IMR-90 (cell line): ENCODE measurements around the gene TRIM37. TPM values are rescaled to one million over a fixed set of nuclear protein-coding genes. Genes with fewer than 3 reads are reported as not detected.

ENCODE experiments used
- ATAC-seq: fragments of 200-7000 bp; cut with Tn5 transposase; 2 replicates; pipeline ENCODE4 v1.9.1; 2020; ENCODE audit warnings: low read depth, mild to moderate bottlenecking, moderate library complexity
- BruUV-seq: library from RNA; stranded (reverse); fragments of 400-500 nt; replicated peaks from 2 replicates; lab custom pipeline; 2021; lab: Mats Ljungman, UMichigan
- CTCF ChIA-PET: fragments of 300-600 bp; formaldehyde crosslinking; extraction: SDS; loops from one replicate; lab custom pipeline; 2021; ENCODE audit warnings: antibody characterized with exemption; lab: Yijun Ruan, JAX
- POLR2A ChIA-PET: fragments of 300-600 bp; sonication (Branson Sonifier 250); formaldehyde crosslinking; loops from one replicate; lab custom pipeline; 2022; ENCODE audit warnings: antibody characterized with exemption; ENCODE audit not compliant: unreplicated experiment; lab: Charles Lee
- DNase-seq: peaks from one replicate; pipeline ENCODE4 v3.0.0; 2013
- H2AFZ ChIP-seq: replicated peaks from 2 replicates; pipeline ENCODE3; 2013; ENCODE audit warnings: low read length, mild to moderate bottlenecking; ENCODE audit not compliant: poor library complexity
- H2AK5ac ChIP-seq: 2 replicates; pipeline ENCODE4 v1.6.1; 2013; ENCODE audit warnings: low read depth, low read length, inconsistent platforms
- H2AK9ac ChIP-seq: replicated peaks from 2 replicates; pipeline ENCODE3; 2013; ENCODE audit warnings: mild to moderate bottlenecking, low read depth, low read length, moderate library complexity; ENCODE audit not compliant: poor library complexity
- H2BK120ac ChIP-seq: 2 replicates; pipeline ENCODE4 v1.6.1; 2013; ENCODE audit warnings: low read depth, low read length, inconsistent platforms
- H2BK15ac ChIP-seq: 3 replicates; pipeline ENCODE4 v1.6.1; 2013; ENCODE audit warnings: low read depth, low read length, inconsistent platforms
- H2BK20ac ChIP-seq: 2 replicates; pipeline ENCODE4 v1.6.1; 2013; ENCODE audit warnings: low read depth, mild to moderate bottlenecking, inconsistent platforms, low read length, moderate library complexity
- H2BK5ac ChIP-seq: 2 replicates; pipeline ENCODE4 v1.6.1; 2013; ENCODE audit warnings: mild to moderate bottlenecking, low read depth, low read length, inconsistent platforms; ENCODE audit not compliant: poor library complexity, severe bottlenecking
- H3K14ac ChIP-seq: replicated peaks from 2 replicates; pipeline ENCODE4 v1.6.1; 2013; ENCODE audit warnings: low read depth, low read length, inconsistent platforms
- H3K18ac ChIP-seq: 2 replicates; pipeline ENCODE4 v1.6.1; 2013; ENCODE audit warnings: low read depth, low read length, control low read depth
- H3K23ac ChIP-seq: 2 replicates; pipeline ENCODE4 v1.6.1; 2013; ENCODE audit warnings: low read depth, low read length, inconsistent platforms
- H3K27ac ChIP-seq: 2 replicates; pipeline ENCODE4 v1.5.1; 2013; ENCODE audit warnings: mild to moderate bottlenecking, control low read depth, low read length; ENCODE audit not compliant: insufficient read depth
- H3K27me3 ChIP-seq: 2 replicates; pipeline ENCODE4 v1.6.1; 2013; ENCODE audit warnings: low read length; ENCODE audit not compliant: control insufficient read depth, insufficient read depth
- H3K36me3 ChIP-seq: 2 replicates; pipeline ENCODE4 v1.6.1; 2013; ENCODE audit warnings: low read length, mixed read lengths; ENCODE audit not compliant: control insufficient read depth, insufficient read depth
- H3K4ac ChIP-seq: 2 replicates; pipeline ENCODE4 v1.6.1; 2013; ENCODE audit warnings: low read depth, low read length, inconsistent platforms
- H3K4me1 ChIP-seq: 2 replicates; pipeline ENCODE4 v1.6.1; 2013; ENCODE audit warnings: low read length, mixed read lengths; ENCODE audit not compliant: control insufficient read depth, insufficient read depth
- H3K4me2 ChIP-seq: 2 replicates; pipeline ENCODE4 v1.6.1; 2013; ENCODE audit warnings: low read depth, mild to moderate bottlenecking, control low read depth, low read length, moderate library complexity
- H3K4me3 ChIP-seq: 2 replicates; pipeline ENCODE4 v1.5.1; 2013; ENCODE audit warnings: low read depth, mild to moderate bottlenecking, control low read depth, low read length, moderate library complexity; ENCODE audit not compliant: insufficient read depth
- H3K56ac ChIP-seq: 2 replicates; pipeline ENCODE4 v1.6.1; 2013; ENCODE audit warnings: low read length, inconsistent platforms; ENCODE audit not compliant: insufficient read depth; ENCODE audit errors: extremely low read depth
- H3K79me1 ChIP-seq, 2 experiments: 2 replicates each; pipeline ENCODE4 v1.6.1; 2013; ENCODE audit warnings: low read length in 2 of 2, inconsistent platforms in 1 of 2, low read depth in 1 of 2
- H3K9ac ChIP-seq: 2 replicates; pipeline ENCODE4 v1.6.1; 2013; ENCODE audit warnings: low read depth, low read length, control low read depth
- H3K9me1 ChIP-seq: 2 replicates; pipeline ENCODE4 v1.6.1; 2013; ENCODE audit warnings: low read length, inconsistent platforms; ENCODE audit not compliant: insufficient read depth
- H3K9me3 ChIP-seq: 2 replicates; pipeline ENCODE4 v1.6.1; 2013; ENCODE audit warnings: low read length; ENCODE audit not compliant: control insufficient read depth, insufficient read depth
- H4K20me1 ChIP-seq: 2 replicates; pipeline ENCODE4 v1.6.1; 2013; ENCODE audit warnings: low read length, inconsistent platforms; ENCODE audit not compliant: insufficient read depth
- H4K5ac ChIP-seq: 2 replicates; pipeline ENCODE4 v1.6.1; 2013; ENCODE audit warnings: mild to moderate bottlenecking, low read depth, low read length, control low read depth
- H4K8ac ChIP-seq, 2 experiments: 2 replicates each; pipeline ENCODE4 v1.6.1; 2013; ENCODE audit warnings: low read depth in 2 of 2, low read length in 2 of 2, control low read depth in 1 of 2, inconsistent platforms in 1 of 2
- H4K91ac ChIP-seq: 2 replicates; pipeline ENCODE4 v1.6.1; 2013; ENCODE audit warnings: low read depth, low read length, inconsistent platforms; ENCODE audit not compliant: insufficient read depth
- BHLHE40 ChIP-seq: fragments of 150-350 bp; IDR thresholded peaks from 2 replicates; pipeline ENCODE4 v1.6.1; 2016; ENCODE audit warnings: mild to moderate bottlenecking, low read depth, low read length
- CEBPB ChIP-seq: IDR thresholded peaks from 2 replicates; pipeline ENCODE4 v1.6.1; 2012; ENCODE audit warnings: low read depth, low read length, improper control_type of control experiment
- CHD1 ChIP-seq: IDR thresholded peaks from 2 replicates; pipeline ENCODE4 v1.6.1; 2012; ENCODE audit warnings: low read depth, low read length, improper control_type of control experiment
- FOS ChIP-seq: fragments of 150-350 bp; IDR thresholded peaks from 2 replicates; pipeline ENCODE4 v1.6.1; 2016; ENCODE audit warnings: low read depth, low read length
- MAFK ChIP-seq: IDR thresholded peaks from 2 replicates; pipeline ENCODE4 v1.6.1; 2012; ENCODE audit warnings: low read depth, low read length, improper control_type of control experiment
- MAZ ChIP-seq: IDR thresholded peaks from 2 replicates; pipeline ENCODE4 v1.6.1; 2012; ENCODE audit warnings: low read depth, mild to moderate bottlenecking, low read length, improper control_type of control experiment, moderate library complexity, borderline replicate concordance
- MXI1 ChIP-seq: IDR thresholded peaks from 2 replicates; pipeline ENCODE4 v1.6.1; 2012; ENCODE audit warnings: low read depth, mild to moderate bottlenecking, low read length, moderate library complexity, borderline replicate concordance
- NFE2L2 ChIP-seq: fragments of 150-350 bp; IDR thresholded peaks from 2 replicates; pipeline ENCODE4 v1.6.1; 2016; ENCODE audit warnings: low read depth, mild to moderate bottlenecking, low read length
- POLR2A ChIP-seq: IDR thresholded peaks from 2 replicates; pipeline ENCODE4 v1.6.1; 2012; ENCODE audit warnings: mild to moderate bottlenecking, low read depth, low read length
- RAD21 ChIP-seq: IDR thresholded peaks from 2 replicates; pipeline ENCODE4 v1.6.1; 2012; ENCODE audit warnings: low read length, improper control_type of control experiment
- RCOR1 ChIP-seq: IDR thresholded peaks from 2 replicates; pipeline ENCODE4 v1.6.1; 2012; ENCODE audit warnings: mild to moderate bottlenecking, low read length, improper control_type of control experiment; ENCODE audit not compliant: insufficient replicate concordance
- RFX5 ChIP-seq: IDR thresholded peaks from 2 replicates; pipeline ENCODE4 v1.8.0; 2012; ENCODE audit warnings: low read depth, mild to moderate bottlenecking, low read length, moderate library complexity
- SMC3 ChIP-seq: fragments of 150-350 bp; IDR thresholded peaks from 2 replicates; pipeline ENCODE4 v1.6.1; 2016; ENCODE audit warnings: low read depth, mild to moderate bottlenecking, antibody characterized with exemption, low read length, moderate library complexity
- WGBS, 2 experiments: methylation state at CpG; one replicate each; pipeline versions ENCODE4 v1.1.5 to v1.1.7; 2013; ENCODE audit warnings: missing lambda C conversion rate in 2 of 2; ENCODE audit not compliant: insufficient read length in 1 of 2; ENCODE audit errors: extremely low coverage in 2 of 2; 5-methylcytosine and 5-hydroxymethylcytosine counted together
- dilution Hi-C: fragments of 300-500 bp; cut with HindIII; formaldehyde crosslinking; loops from one replicate; pipeline ENCODE4 v1.14.3; 2018; ENCODE audit warnings: low sequenced_read_pairs; ENCODE audit not compliant: unreplicated experiment
- in situ Hi-C: fragments of 300-500 bp; cut with MboI; formaldehyde crosslinking; loops from 3 replicates; pipeline ENCODE4 v1.14.3; 2019; ENCODE audit warnings: low sequenced_read_pairs, inconsistent platforms, mixed read lengths
- intact Hi-C: fragments of 100-400 bp; cut with micrococcal nuclease; formaldehyde crosslinking; loops from 2 replicates; pipeline ENCODE4 v1.10.0; 2022
- polyA plus RNA-seq, 3 experiments: library from polyadenylated mRNA; depleted of rRNA; stranded (reverse); fragments of >200 nt; gene quantifications; 2 replicates each; pipeline ENCODE4 v1.2.3, GENCODE V29; 2012; ENCODE audit warnings: low replicate concordance in 1 of 3
- total RNA-seq: library from RNA; depleted of rRNA; stranded (reverse); fragments of >200 nt; gene quantifications from 2 replicates; pipeline ENCODE4 v1.2.3, GENCODE V29; 2012
- TF ChIP-seq, protein P1 (sequence below): fragments of 150-350 bp; IDR thresholded peaks from 2 replicates; pipeline ENCODE4 v1.6.1; 2017; ENCODE audit warnings: mild to moderate bottlenecking, antibody characterized with exemption, low read length, low read depth
- TF ChIP-seq, protein P2 (sequence below): conservative IDR thresholded peaks from 2 replicates; pipeline ENCODE4 v1.5.1; 2012; ENCODE audit warnings: mild to moderate bottlenecking, low read depth, low read length, improper control_type of control experiment
- TF ChIP-seq, protein P3 (sequence below): fragments of 150-350 bp; IDR thresholded peaks from 2 replicates; pipeline ENCODE4 v1.6.1; 2016; ENCODE audit warnings: low read depth, mild to moderate bottlenecking, low read length, moderate library complexity, borderline replicate concordance

Gene TRIM37
- total and polyA plus RNA-seq, 2 of the 4 experiments (the other 2 are of a cell fraction) = 12.1 to 24.9 TPM

DNA sequence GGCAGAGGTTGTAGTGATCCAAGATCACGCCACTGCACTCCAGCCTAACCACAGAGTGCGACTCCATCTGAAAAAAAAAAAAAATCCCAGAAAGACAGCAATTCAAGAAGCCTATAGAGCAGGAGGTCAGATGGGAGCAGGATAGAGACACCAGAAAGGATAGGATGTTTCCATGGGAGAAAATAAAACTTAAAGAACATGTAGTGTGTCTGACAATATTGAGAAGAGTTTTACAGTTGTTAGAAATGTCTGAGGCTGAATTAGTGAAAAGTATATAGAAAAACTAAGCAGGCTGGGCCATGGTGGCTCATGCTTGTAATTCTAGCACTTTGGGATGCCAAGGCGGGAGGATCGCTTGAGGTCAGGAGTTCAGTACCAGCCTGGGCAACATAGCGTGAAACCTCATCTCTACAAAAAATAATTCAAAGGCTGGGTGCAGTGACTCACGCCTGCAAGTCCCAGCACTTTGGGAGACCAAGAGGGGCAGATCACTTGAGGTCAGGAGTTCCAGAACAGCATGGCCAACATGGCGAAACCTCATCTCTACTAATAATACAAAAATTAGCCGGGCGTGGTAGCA lies 15.3 kb upstream of the TRIM37 start:
- Histone ChIP-seq H4K20me1 (peaks cover 3% of the 10 kb centered on the region; the same call in 1 of the 2 replicates), H3K23ac (no peak overlapping the region), H3K9me3 (no peaks in the 10 kb centered on the region), H3K79me1 (peaks cover 10 to 31% of the 10 kb centered on the region in 2 experiments), H2BK20ac (no peak overlapping the region), H3K27me3 (no peaks in the 10 kb centered on the region), H2AK5ac (no peak overlapping the region), H3K18ac (no peak overlapping the region), H2BK15ac (no peak overlapping the region), H2BK120ac (no peak overlapping the region), H3K4ac (no peak overlapping the region), H4K5ac (no peak overlapping the region), H3K4me2 (no peak overlapping the region), H2BK5ac (no peak overlapping the region), H3K4me1 (no peaks in the 10 kb centered on the region), H3K9ac (no peak overlapping the region), H2AK9ac (no peak overlapping the region), H4K8ac (no peak overlapping the region), H4K91ac (no peak overlapping the region), H3K27ac (no peak overlapping the region), H2AFZ (no peak overlapping the region), H3K14ac (no peak overlapping the region), H3K56ac (no peak overlapping the region), H3K36me3 (peaks cover 4% of the 10 kb centered on the region), H3K4me3 (no peak overlapping the region), H3K9me1 (0 out of 2 replicates have a peak, but pooled peaks cover 2% of the 10 kb centered on the region)
- no CpG with 5 or more reads among the region's 9 CpGs for WGBS, 2 experiments
- in situ Hi-C loops = no loop called here
- TF ChIP-seq, protein P1, sequence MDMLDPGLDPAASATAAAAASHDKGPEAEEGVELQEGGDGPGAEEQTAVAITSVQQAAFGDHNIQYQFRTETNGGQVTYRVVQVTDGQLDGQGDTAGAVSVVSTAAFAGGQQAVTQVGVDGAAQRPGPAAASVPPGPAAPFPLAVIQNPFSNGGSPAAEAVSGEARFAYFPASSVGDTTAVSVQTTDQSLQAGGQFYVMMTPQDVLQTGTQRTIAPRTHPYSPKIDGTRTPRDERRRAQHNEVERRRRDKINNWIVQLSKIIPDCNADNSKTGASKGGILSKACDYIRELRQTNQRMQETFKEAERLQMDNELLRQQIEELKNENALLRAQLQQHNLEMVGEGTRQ = no peak
- no peak for TF ChIP-seq BHLHE40
- TF ChIP-seq, protein P2, sequence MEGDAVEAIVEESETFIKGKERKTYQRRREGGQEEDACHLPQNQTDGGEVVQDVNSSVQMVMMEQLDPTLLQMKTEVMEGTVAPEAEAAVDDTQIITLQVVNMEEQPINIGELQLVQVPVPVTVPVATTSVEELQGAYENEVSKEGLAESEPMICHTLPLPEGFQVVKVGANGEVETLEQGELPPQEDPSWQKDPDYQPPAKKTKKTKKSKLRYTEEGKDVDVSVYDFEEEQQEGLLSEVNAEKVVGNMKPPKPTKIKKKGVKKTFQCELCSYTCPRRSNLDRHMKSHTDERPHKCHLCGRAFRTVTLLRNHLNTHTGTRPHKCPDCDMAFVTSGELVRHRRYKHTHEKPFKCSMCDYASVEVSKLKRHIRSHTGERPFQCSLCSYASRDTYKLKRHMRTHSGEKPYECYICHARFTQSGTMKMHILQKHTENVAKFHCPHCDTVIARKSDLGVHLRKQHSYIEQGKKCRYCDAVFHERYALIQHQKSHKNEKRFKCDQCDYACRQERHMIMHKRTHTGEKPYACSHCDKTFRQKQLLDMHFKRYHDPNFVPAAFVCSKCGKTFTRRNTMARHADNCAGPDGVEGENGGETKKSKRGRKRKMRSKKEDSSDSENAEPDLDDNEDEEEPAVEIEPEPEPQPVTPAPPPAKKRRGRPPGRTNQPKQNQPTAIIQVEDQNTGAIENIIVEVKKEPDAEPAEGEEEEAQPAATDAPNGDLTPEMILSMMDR = no peak
- no peak for TF ChIP-seq CHD1
- TF ChIP-seq POLR2A = no peak
- TF ChIP-seq FOS = no peak
- no peak for TF ChIP-seq RFX5
- no peak for TF ChIP-seq MXI1
- TF ChIP-seq CEBPB = no peak
- TF ChIP-seq NFE2L2 = no peak
- TF ChIP-seq, protein P3, sequence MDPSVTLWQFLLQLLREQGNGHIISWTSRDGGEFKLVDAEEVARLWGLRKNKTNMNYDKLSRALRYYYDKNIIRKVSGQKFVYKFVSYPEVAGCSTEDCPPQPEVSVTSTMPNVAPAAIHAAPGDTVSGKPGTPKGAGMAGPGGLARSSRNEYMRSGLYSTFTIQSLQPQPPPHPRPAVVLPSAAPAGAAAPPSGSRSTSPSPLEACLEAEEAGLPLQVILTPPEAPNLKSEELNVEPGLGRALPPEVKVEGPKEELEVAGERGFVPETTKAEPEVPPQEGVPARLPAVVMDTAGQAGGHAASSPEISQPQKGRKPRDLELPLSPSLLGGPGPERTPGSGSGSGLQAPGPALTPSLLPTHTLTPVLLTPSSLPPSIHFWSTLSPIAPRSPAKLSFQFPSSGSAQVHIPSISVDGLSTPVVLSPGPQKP = no peak
- no peak for TF ChIP-seq MAFK
- TF ChIP-seq SMC3 = no peak
- no peak for TF ChIP-seq RAD21
- TF ChIP-seq MAZ = no peak
- no peak for TF ChIP-seq RCOR1
- ChIA-PET CTCF (no interaction called here), POLR2A (interaction anchor here (0.5 kb wide), 1 partner anchor 32 kb away, joined by 5 read pairs; no protein-coding TSS in a partner anchor)
- BruUV-seq = no TSS peak
- DNase-seq = no peak
- intact Hi-C loops = no loop called here
- ATAC-seq = no peak
- dilution Hi-C loops = no loop called here
